ENCODE measurements around the gene DLGAP1. TPM values are rescaled to one million over a fixed set of nuclear protein-coding genes. Genes with fewer than 3 reads are reported as not detected.

The DLGAP1 gene
- total and polyA plus RNA-seq, 2 of the 4 experiments (the other 2 are of a cell fraction), result under 0.01 to 0.09 TPM

- Histone ChIP-seq H3K4me1 (ENCODE audit: control insufficient read depth, insufficient read depth, low read length) (no peaks in the 10 kb centered on the region), H3K27ac (ENCODE audit: insufficient read depth, low read length) (no peak overlapping the region), H3K14ac (replicated peaks; ENCODE audit: low read depth, low read length) (no peak overlapping the region), H3K18ac (ENCODE audit: low read depth, low read length) (no peak overlapping the region), H4K20me1 (ENCODE audit: insufficient read depth, low read length) (no peaks in the 10 kb centered on the region), H2BK15ac (ENCODE audit: low read depth, low read length) (no peak overlapping the region), H3K79me1 (ENCODE audit: low read depth in 1 of 2, low read length in 2 of 2) (no peaks in the 10 kb centered on the region), H2AFZ (replicated peaks; ENCODE audit: low read length, poor library complexity) (no peak overlapping the region), H4K5ac (ENCODE audit: low read depth, low read length) (no peak overlapping the region), H4K91ac (ENCODE audit: insufficient read depth, low read depth, low read length) (no peak overlapping the region), H3K23ac (ENCODE audit: low read depth, low read length) (no peak overlapping the region), H3K56ac (ENCODE audit: extremely low read depth, insufficient read depth, low read length) (no peak overlapping the region), H2BK5ac (ENCODE audit: low read depth, low read length, poor library complexity, severe bottlenecking) (no peak overlapping the region), H3K4ac (ENCODE audit: low read depth, low read length) (no peak overlapping the region), H3K4me2 (ENCODE audit: low read depth, low read length) (no peak overlapping the region), H3K4me3 (ENCODE audit: insufficient read depth, low read depth, low read length) (no peak overlapping the region), H2AK9ac (replicated peaks; ENCODE audit: low read depth, low read length, poor library complexity) (no peak overlapping the region), H3K9me1 (ENCODE audit: insufficient read depth, low read length) (no peaks in the 10 kb centered on the region), H3K9ac (ENCODE audit: low read depth, low read length) (no peak overlapping the region), H2BK120ac (ENCODE audit: low read depth, low read length) (no peak overlapping the region), H4K8ac (ENCODE audit: low read depth in 2 of 2, low read length in 2 of 2) (no peak overlapping the region), H3K9me3 (ENCODE audit: control insufficient read depth, insufficient read depth, low read length) (no peaks in the 10 kb centered on the region), H3K27me3 (ENCODE audit: control insufficient read depth, insufficient read depth, low read length) (no peaks in the 10 kb centered on the region), H3K36me3 (ENCODE audit: control insufficient read depth, insufficient read depth, low read length) (no peaks in the 10 kb centered on the region), H2BK20ac (ENCODE audit: low read depth, low read length) (no peak overlapping the region), H2AK5ac (ENCODE audit: low read depth, low read length) (no peak overlapping the region)
- DNase-seq, result peak; percentile 26
- no TSS peak for BruUV-seq (replicated peaks)
- dilution Hi-C loops (cut with HindIII; ENCODE audit: low sequenced_read_pairs, unreplicated experiment) (no loop called here), intact Hi-C loops (cut with micrococcal nuclease) (no loop called here), in situ Hi-C loops (cut with MboI; ENCODE audit: low sequenced_read_pairs) (no loop called here)
- CTCF ChIA-PET, result interaction anchor here (0.9 kb wide), 1 partner anchor 10 kb away, joined by 4 read pairs; no protein-coding TSS in a partner anchor
- TF ChIP-seq MAFK (IDR thresholded peaks at IDR 0.05; ENCODE audit: low read depth, low read length) (no peak), CHD1 (IDR thresholded peaks at IDR 0.05; ENCODE audit: low read depth, low read length) (no peak), SMC3 (IDR thresholded peaks at IDR 0.05; ENCODE audit: low read depth, low read length) (no peak)
- no CpG with 5 or more reads among the region's 4 CpGs for WGBS, 2 experiments (ENCODE audit: extremely low coverage in 2 of 2, insufficient read length in 1 of 2)
- peak; percentile 74; the same call in 1 of the 2 replicates for ATAC-seq (ENCODE audit: low read depth)
- POLR2A ChIA-PET (ENCODE audit: unreplicated experiment), result no interaction called here
Observed at GRCh38 chr18:4096486-4096885, 358.6 kb downstream of the DLGAP1 start.
